ENCODE data around the gene PLCG2. TPM values are rescaled to one million over a fixed set of nuclear protein-coding genes. Genes with fewer than 3 reads are reported as not detected.

PLCG2 gene
- total and polyA plus RNA-seq, 2 experiments from 2014 or later: 2.5 to 5.0 TPM

DNA sequence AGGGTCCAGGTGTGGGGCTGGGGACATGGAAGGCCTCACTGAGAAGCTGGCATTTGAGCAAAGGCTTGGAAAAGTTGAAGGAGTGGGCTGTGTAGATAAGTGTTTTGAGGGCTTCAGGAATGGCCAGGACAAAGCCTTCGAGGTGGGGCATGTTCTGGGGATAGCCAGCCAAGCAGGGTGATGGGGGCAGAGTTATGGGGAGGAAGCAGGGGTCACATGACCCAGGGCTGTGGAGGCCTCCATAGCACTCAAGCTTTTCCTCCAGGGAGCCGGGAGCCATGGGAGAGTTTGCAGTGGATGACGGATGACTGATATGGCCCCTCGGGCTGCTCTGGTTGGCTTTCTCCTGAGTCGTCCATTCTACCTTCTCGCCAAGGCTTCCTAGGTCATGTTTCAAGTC, 27.6 kb downstream of the PLCG2 start:
- Histone ChIP-seq H3K27me3 (no peaks in the 10 kb centered on the region), H3K4me3 (no peak overlapping the region), H3K27ac (no peak overlapping the region), H3K4me1 (ENCODE audit: insufficient read depth) (no peaks in the 10 kb centered on the region), H2AFZ (no peak overlapping the region), H3K79me2 (no peaks in the 10 kb centered on the region), H3K36me3 (replicated peaks; ENCODE audit: insufficient read depth, low read depth) (no peaks in the 10 kb centered on the region), H3K9me2 (replicated peaks; ENCODE audit: insufficient read depth) (no peaks in the 10 kb centered on the region), H3K9me3 (ENCODE audit: low read depth) (no peaks in the 10 kb centered on the region), H3K4me2 (no peak overlapping the region), H4K20me1 (ENCODE audit: insufficient read depth, poor library complexity, severe bottlenecking) (no peaks in the 10 kb centered on the region)
- no peak for TF ChIP-seq CTCF (IDR thresholded peaks at IDR 0.05; ENCODE audit: poor library complexity)
- TF ChIP-seq EZH2 (IDR thresholded peaks at IDR 0.05; ENCODE audit: borderline replicate concordance): no peak
- TF ChIP-seq EZH2phosphoT487 (IDR thresholded peaks at IDR 0.05; ENCODE audit: low read depth, severe bottlenecking, unreplicated experiment): no peak
- no peak for DNase-seq (ENCODE audit: low spot score)
- WGBS (ENCODE audit: low lambda C conversion rate, missing lambda C conversion rate): 83% methylated on average over 5 of the region's 6 CpGs

DNA sequence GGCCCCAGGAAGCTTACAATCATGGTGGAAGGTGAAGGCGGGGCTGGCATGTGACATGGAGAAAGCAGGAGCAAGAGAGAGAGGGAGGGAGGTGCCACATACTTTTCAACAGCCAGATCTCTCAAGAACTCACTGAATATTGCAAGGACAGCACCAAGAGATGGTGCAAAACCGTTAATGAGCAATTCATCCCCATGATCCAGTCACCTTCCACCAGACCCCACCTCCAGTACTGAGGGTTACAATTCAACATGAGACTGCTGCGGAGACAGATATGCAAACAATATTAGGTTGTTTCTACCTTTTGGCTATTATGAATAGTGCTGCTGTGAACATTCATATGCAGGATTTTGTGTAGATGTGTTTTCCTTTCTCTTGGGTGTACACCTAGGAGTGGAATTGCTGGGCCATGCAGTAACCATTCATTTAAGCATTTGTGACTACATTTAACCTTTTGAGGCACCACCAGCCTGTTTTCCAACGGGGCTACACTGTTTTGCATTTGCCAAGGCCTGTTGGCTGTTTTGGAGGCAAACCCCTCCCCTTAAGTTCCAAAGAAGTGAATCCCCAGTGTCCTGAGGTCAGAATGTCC, 28.8 kb downstream of the PLCG2 start:
- no peak overlapping the region for H3K4me3 ChIP-seq
- TF ChIP-seq EZH2 (IDR thresholded peaks at IDR 0.05; ENCODE audit: borderline replicate concordance) (no peak), CTCF (IDR thresholded peaks at IDR 0.05; ENCODE audit: poor library complexity) (no peak), EZH2phosphoT487 (IDR thresholded peaks at IDR 0.05; ENCODE audit: low read depth, severe bottlenecking, unreplicated experiment) (no peak)
- no peaks in the 10 kb centered on the region for H4K20me1 ChIP-seq (ENCODE audit: insufficient read depth, poor library complexity, severe bottlenecking)
- DNase-seq (ENCODE audit: low spot score): no peak
- no peak overlapping the region for H3K4me2 ChIP-seq
- H3K79me2 ChIP-seq: no peaks in the 10 kb centered on the region
- H3K4me1 ChIP-seq (ENCODE audit: insufficient read depth): no peaks in the 10 kb centered on the region
- no peaks in the 10 kb centered on the region for H3K9me2 ChIP-seq (replicated peaks; ENCODE audit: insufficient read depth)
- no peak overlapping the region for H2AFZ ChIP-seq
- no peak overlapping the region for H3K27ac ChIP-seq
- H3K9me3 ChIP-seq (ENCODE audit: low read depth): no peaks in the 10 kb centered on the region
- no peaks in the 10 kb centered on the region for H3K27me3 ChIP-seq
- H3K36me3 ChIP-seq (replicated peaks; ENCODE audit: insufficient read depth, low read depth): no peaks in the 10 kb centered on the region
- 85% methylated on average over 4 of the region's 4 CpGs for WGBS (ENCODE audit: low lambda C conversion rate, missing lambda C conversion rate)

DNA sequence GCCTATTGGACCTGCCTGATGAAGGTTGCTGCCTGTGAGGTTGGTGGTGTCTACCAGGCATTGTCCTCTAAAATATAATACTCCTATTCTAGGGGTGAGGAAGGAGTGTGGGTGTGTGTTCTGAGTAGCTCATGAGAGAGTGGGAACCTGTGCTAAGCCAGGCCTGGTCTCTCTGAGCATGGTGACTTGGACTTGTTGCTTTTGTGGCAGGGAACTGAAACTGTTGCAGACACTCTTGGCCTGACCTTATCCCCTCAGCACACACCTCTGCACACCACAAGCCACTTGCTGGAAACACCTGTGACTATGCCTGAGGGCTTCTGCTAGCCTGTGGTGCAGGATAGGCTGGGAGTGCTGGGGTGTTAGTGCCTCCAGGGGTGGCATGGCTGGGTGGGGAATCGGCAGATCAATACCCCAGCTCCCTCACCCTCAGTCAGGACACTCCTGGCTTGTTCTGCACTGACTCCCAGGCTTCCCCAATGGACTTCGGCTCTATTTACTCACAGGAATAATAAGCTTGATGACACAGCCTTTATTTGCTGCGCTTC, 29.9 kb downstream of the PLCG2 start:
- H3K4me3 ChIP-seq: no peak overlapping the region
- no peaks in the 10 kb centered on the region for H3K9me2 ChIP-seq (replicated peaks; ENCODE audit: insufficient read depth)
- H3K27me3 ChIP-seq: no peaks in the 10 kb centered on the region
- H3K79me2 ChIP-seq: no peaks in the 10 kb centered on the region
- no peak overlapping the region for H3K4me2 ChIP-seq
- H3K27ac ChIP-seq: no peak overlapping the region
- H3K9me3 ChIP-seq (ENCODE audit: low read depth): no peaks in the 10 kb centered on the region
- H2AFZ ChIP-seq: no peak overlapping the region
- peak; percentile 22 for DNase-seq (ENCODE audit: low spot score)
- no peaks in the 10 kb centered on the region for H4K20me1 ChIP-seq (ENCODE audit: insufficient read depth, poor library complexity, severe bottlenecking)
- no peaks in the 10 kb centered on the region for H3K4me1 ChIP-seq (ENCODE audit: insufficient read depth)
- WGBS (ENCODE audit: low lambda C conversion rate, missing lambda C conversion rate): 63% methylated on average over 3 of the region's 3 CpGs
- TF ChIP-seq CTCF (IDR thresholded peaks at IDR 0.05; ENCODE audit: poor library complexity) (no peak), EZH2 (IDR thresholded peaks at IDR 0.05; ENCODE audit: borderline replicate concordance) (no peak), EZH2phosphoT487 (IDR thresholded peaks at IDR 0.05; ENCODE audit: low read depth, severe bottlenecking, unreplicated experiment) (no peak)
- H3K36me3 ChIP-seq (replicated peaks; ENCODE audit: insufficient read depth, low read depth): no peaks in the 10 kb centered on the region
